Stimulated activated CD4-positive, alpha-beta T cell treated with anti-CD3 and anti-CD28 coated beads, TNF-alpha, amount 100 ng/mL, for 48 hours (primary cell): ENCODE results near the gene ALK.

ENCODE experiments used
- DNase-seq, 3 donors: peaks; one replicate each; pipeline ENCODE4 v3.0.0-alpha.2; 2020; ENCODE audit warnings: low read depth in 3 of 3

ALK gene

GRCh38 chr2:29789911-29790485, 131.4 kb downstream of the ALK start:
- no peak for DNase-seq

GRCh38 chr2:29787473-29788465, 133.6 kb downstream of the ALK start:
- DNase-seq = no peak

- no peak for DNase-seq
Measured at GRCh38 chr2:29786361-29786760, 135.0 kb downstream of the ALK start.

GRCh38 chr2:29783666-29784065, 137.7 kb downstream of the ALK start:
- no peak for DNase-seq

- no peak for DNase-seq
Measured at GRCh38 chr2:29782549-29783458, 138.6 kb downstream of the ALK start.

- DNase-seq = no peak
Measured at GRCh38 chr2:29782087-29782486, 139.3 kb downstream of the ALK start.

GRCh38 chr2:29780906-29781305, 140.5 kb downstream of the ALK start:
- DNase-seq = no peak

- DNase-seq = no peak
Measured at GRCh38 chr2:29777161-29777560, 144.2 kb downstream of the ALK start.

GRCh38 chr2:29776406-29776805, 145.0 kb downstream of the ALK start:
- no peak for DNase-seq

- no peak for DNase-seq
Measured at GRCh38 chr2:29775937-29776336, 145.4 kb downstream of the ALK start.

GRCh38 chr2:29774624-29775023, 146.8 kb downstream of the ALK start:
- no peak for DNase-seq

GRCh38 chr2:29770846-29771245, 150.5 kb downstream of the ALK start:
- DNase-seq = no peak

GRCh38 chr2:29769847-29770246, 151.5 kb downstream of the ALK start:
- DNase-seq = no peak

- DNase-seq = no peak
Measured at GRCh38 chr2:29767606-29768335, 153.6 kb downstream of the ALK start.

- DNase-seq = no peak
Measured at GRCh38 chr2:29766191-29766590, 155.2 kb downstream of the ALK start.

GRCh38 chr2:29765721-29766120, 155.7 kb downstream of the ALK start:
- DNase-seq = no peak

GRCh38 chr2:29763371-29763770, 158.0 kb downstream of the ALK start:
- DNase-seq = no peak

- DNase-seq = no peak
Measured at GRCh38 chr2:29762239-29762638, 159.1 kb downstream of the ALK start.

GRCh38 chr2:29761278-29761677, 160.1 kb downstream of the ALK start:
- DNase-seq = no peak

GRCh38 chr2:29760008-29760407, 161.4 kb downstream of the ALK start:
- DNase-seq = no peak

GRCh38 chr2:29759360-29759759, 162.0 kb downstream of the ALK start:
- no peak for DNase-seq
